Measurements from ENCODE around the gene IFFO2. TPM values are rescaled to one million over a fixed set of nuclear protein-coding genes. Genes with fewer than 3 reads are reported as not detected.
A peak's percentile ranks its signal among the peaks of the same experiment; 100 is the strongest.

The IFFO2 gene
- total and polyA plus RNA-seq, 2 of the 13 experiments (the other 11 are each of a cell fraction or from before 2014, with no cell fraction given): 7.3 to 16.7 TPM

DNA sequence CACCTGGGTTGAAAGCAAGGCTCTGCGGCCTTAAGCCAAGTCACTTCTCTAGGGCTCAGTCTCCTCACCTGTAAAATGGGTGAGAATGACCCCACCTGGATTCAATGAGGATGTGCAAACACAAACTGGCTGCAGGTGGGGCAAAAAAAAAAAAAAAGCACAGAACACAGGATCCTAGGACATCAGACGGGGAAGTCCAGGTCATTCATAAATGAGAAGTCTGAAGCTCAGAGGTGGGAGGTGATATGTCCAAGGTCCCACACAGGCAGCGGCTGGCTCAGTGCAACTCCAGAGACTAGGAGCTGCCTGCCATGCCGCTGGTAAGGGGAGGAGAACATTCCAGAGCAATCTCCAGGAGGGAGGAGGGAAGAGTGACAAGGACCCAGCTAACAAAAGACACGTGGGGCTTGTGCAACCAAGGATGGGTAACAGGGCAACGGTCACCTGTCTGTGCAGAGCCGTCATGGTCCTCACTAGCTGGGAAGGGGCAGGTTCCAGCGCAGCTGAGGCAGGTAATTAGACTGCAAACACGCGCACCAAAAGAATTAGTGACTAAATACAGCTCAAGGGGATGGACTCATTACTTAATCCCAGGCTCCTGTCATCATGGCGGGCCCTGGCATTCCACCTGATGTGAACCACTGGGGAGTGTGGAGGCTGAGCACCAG lies 19.5 kb downstream of the IFFO2 start (continued):
- TF ChIP-seq, protein P1, sequence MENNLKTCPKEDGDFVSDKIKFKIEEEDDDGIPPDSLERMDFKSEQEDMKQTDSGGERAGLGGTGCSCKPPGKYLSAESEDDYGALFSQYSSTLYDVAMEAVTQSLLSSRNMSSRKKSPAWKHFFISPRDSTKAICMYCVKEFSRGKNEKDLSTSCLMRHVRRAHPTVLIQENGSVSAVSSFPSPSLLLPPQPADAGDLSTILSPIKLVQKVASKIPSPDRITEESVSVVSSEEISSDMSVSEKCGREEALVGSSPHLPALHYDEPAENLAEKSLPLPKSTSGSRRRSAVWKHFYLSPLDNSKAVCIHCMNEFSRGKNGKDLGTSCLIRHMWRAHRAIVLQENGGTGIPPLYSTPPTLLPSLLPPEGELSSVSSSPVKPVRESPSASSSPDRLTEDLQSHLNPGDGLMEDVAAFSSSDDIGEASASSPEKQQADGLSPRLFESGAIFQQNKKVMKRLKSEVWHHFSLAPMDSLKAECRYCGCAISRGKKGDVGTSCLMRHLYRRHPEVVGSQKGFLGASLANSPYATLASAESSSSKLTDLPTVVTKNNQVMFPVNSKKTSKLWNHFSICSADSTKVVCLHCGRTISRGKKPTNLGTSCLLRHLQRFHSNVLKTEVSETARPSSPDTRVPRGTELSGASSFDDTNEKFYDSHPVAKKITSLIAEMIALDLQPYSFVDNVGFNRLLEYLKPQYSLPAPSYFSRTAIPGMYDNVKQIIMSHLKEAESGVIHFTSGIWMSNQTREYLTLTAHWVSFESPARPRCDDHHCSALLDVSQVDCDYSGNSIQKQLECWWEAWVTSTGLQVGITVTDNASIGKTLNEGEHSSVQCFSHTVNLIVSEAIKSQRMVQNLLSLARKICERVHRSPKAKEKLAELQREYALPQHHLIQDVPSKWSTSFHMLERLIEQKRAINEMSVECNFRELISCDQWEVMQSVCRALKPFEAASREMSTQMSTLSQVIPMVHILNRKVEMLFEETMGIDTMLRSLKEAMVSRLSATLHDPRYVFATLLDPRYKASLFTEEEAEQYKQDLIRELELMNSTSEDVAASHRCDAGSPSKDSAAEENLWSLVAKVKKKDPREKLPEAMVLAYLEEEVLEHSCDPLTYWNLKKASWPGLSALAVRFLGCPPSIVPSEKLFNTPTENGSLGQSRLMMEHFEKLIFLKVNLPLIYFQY (CRISPR knock-in tag; IDR thresholded peaks at IDR 0.05; ENCODE audit: borderline replicate concordance): no peak
- TF ChIP-seq SMARCE1 (IDR thresholded peaks at IDR 0.05; ENCODE audit: borderline replicate concordance) (no peak), TARDBP (CRISPR knock-in tag; IDR thresholded peaks at IDR 0.05) (no peak; the same call in 1 of the 2 replicates), SRF (IDR thresholded peaks at IDR 0.05; ENCODE audit: low read depth, low read length) (no peak), ZFP62 (CRISPR knock-in tag; IDR thresholded peaks at IDR 0.05) (no peak), ZFY (CRISPR knock-in tag; IDR thresholded peaks at IDR 0.05) (peak; percentile 32; the same call in 1 of the 2 replicates), ZNF484 (CRISPR knock-in tag; IDR thresholded peaks at IDR 0.05; ENCODE audit: borderline replicate concordance, low read depth) (no peak), SAFB2 (CRISPR knock-in tag; IDR thresholded peaks at IDR 0.05; ENCODE audit: borderline replicate concordance, low read depth) (no peak; the same call in 1 of the 2 replicates), POGK (CRISPR knock-in tag; conservative IDR thresholded peaks at IDR 0.05) (no peak), MED8 (CRISPR knock-in tag; IDR thresholded peaks at IDR 0.05; ENCODE audit: insufficient replicate concordance) (no peak), CCAR2 (optimal IDR thresholded peaks at IDR 0.05; ENCODE audit: low read depth, low read length) (no peak)
- TF ChIP-seq, protein P2, sequence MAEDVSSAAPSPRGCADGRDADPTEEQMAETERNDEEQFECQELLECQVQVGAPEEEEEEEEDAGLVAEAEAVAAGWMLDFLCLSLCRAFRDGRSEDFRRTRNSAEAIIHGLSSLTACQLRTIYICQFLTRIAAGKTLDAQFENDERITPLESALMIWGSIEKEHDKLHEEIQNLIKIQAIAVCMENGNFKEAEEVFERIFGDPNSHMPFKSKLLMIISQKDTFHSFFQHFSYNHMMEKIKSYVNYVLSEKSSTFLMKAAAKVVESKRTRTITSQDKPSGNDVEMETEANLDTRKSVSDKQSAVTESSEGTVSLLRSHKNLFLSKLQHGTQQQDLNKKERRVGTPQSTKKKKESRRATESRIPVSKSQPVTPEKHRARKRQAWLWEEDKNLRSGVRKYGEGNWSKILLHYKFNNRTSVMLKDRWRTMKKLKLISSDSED (CRISPR knock-in tag; IDR thresholded peaks at IDR 0.05): no peak
- TF ChIP-seq, protein P3, sequence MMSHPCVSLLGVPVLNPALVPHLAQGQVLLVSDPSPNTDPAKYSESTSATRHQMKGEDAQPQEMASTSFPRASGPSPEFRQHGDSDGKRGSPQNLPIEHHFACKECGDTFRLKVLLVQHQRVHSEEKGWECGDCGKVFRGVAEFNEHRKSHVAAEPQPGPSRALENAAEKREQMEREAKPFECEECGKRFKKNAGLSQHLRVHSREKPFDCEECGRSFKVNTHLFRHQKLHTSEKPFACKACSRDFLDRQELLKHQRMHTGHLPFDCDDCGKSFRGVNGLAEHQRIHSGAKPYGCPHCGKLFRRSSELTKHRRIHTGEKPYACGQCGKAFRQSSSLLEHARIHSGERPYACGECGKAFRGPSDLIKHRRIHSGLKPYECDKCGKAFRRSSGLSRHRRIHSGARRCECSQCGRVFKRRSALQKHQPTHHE (CRISPR knock-in tag; IDR thresholded peaks at IDR 0.05; ENCODE audit: borderline replicate concordance): no peak
- TF ChIP-seq, protein P4, sequence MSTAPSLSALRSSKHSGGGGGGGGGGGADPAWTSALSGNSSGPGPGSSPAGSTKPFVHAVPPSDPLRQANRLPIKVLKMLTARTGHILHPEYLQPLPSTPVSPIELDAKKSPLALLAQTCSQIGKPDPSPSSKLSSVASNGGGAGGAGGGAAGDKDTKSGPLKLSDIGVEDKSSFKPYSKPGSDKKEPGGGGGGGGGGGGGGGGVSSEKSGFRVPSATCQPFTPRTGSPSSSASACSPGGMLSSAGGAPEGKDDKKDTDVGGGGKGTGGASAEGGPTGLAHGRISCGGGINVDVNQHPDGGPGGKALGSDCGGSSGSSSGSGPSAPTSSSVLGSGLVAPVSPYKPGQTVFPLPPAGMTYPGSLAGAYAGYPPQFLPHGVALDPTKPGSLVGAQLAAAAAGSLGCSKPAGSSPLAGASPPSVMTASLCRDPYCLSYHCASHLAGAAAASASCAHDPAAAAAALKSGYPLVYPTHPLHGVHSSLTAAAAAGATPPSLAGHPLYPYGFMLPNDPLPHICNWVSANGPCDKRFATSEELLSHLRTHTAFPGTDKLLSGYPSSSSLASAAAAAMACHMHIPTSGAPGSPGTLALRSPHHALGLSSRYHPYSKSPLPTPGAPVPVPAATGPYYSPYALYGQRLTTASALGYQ (CRISPR knock-in tag; IDR thresholded peaks at IDR 0.05): no peak
- TF ChIP-seq, protein P5, sequence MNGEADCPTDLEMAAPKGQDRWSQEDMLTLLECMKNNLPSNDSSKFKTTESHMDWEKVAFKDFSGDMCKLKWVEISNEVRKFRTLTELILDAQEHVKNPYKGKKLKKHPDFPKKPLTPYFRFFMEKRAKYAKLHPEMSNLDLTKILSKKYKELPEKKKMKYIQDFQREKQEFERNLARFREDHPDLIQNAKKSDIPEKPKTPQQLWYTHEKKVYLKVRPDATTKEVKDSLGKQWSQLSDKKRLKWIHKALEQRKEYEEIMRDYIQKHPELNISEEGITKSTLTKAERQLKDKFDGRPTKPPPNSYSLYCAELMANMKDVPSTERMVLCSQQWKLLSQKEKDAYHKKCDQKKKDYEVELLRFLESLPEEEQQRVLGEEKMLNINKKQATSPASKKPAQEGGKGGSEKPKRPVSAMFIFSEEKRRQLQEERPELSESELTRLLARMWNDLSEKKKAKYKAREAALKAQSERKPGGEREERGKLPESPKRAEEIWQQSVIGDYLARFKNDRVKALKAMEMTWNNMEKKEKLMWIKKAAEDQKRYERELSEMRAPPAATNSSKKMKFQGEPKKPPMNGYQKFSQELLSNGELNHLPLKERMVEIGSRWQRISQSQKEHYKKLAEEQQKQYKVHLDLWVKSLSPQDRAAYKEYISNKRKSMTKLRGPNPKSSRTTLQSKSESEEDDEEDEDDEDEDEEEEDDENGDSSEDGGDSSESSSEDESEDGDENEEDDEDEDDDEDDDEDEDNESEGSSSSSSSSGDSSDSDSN (CRISPR knock-in tag; IDR thresholded peaks at IDR 0.05): peak; percentile 31; the same call in 1 of the 2 replicates
